Motor neuron (in vitro differentiated cells): ENCODE results near the gene BCAR3. TPM values are rescaled to one million over a fixed set of nuclear protein-coding genes. Genes with fewer than 3 reads are reported as not detected.

Experiments
- ATAC-seq, 8 experiments: fragments of 200-7000 bp; cut with Tn5 transposase; replicated peaks in 6 of 8; 2 replicates each; pipeline ENCODE4 v1.8.0; 2021; ENCODE audit warnings: mild to moderate bottlenecking in 8 of 8, moderate library complexity in 8 of 8
- H3K27ac ChIP-seq, 2 donors: fragments of 250-450 bp; sonication (Bioruptor Pico); 2 replicates each; pipeline ENCODE4 v1.9.0; 2021; ENCODE audit warnings: antibody characterized with exemption in 2 of 2, mild to moderate bottlenecking in 2 of 2, moderate library complexity in 1 of 2
- H3K4me1 ChIP-seq, 2 donors: fragments of 250-450 bp; sonication (Bioruptor Pico); replicated peaks in 1 of 2; 2 replicates each; pipeline ENCODE4 v1.6.1; 2021; ENCODE audit warnings: antibody characterized with exemption in 2 of 2, mild to moderate bottlenecking in 2 of 2, moderate library complexity in 1 of 2
- H3K4me3 ChIP-seq, 5 donors: fragments of 250-450 bp; sonication (Bioruptor Pico); 2 replicates each; pipeline ENCODE4 v1.9.0; 2021; ENCODE audit warnings: antibody characterized with exemption in 5 of 5, mild to moderate bottlenecking in 5 of 5, moderate library complexity in 4 of 5
- WGBS, 10 experiments: fragments of 450-650 bp; shearing (Covaris generic); methylation state at CpG; one replicate each; pipeline ENCODE4 v1.0.0; 2022; 5-methylcytosine and 5-hydroxymethylcytosine counted together
- in situ Hi-C, 9 experiments: fragments of 400-800 bp; cut with MboI; loops; one replicate each; pipeline ENCODE4 v1.15.0; 2021; ENCODE audit warnings: low sequenced_read_pairs in 9 of 9, low pct_unique_long_range_greater_than_20kb in 2 of 9; ENCODE audit not compliant: unreplicated experiment in 9 of 9
- total RNA-seq, 8 experiments: library from RNA; unstranded; fragments of 300-600 nt; gene quantifications; 2 replicates each; pipeline versions ENCODE4 v1.2.3 to v1.2.4, GENCODE V29; 2022

The BCAR3 gene
- total RNA-seq, 8 experiments from 2014 or later: 7.9 to 49.4 (median 20.3) TPM

- peaks cover 5 to 13% of the 10 kb centered on the region in 2 donors for H3K4me1 ChIP-seq
- H3K4me3 ChIP-seq: no peak overlapping the region
- peak in 3 of 8 experiments; percentile 43 to 72 (median 49) for ATAC-seq
- in situ Hi-C loops: loop anchor here in 1 of 9 experiments (25.0 kb wide), 2 partner anchors 115 to 265 kb away; no protein-coding TSS in a partner anchor
- 51 to 100% (median 93%) methylated on average over 1 to 15 of the region's 18 CpGs; no CpG with 5 or more reads in 3 of the 10 experiments for WGBS, 10 experiments
- H3K27ac ChIP-seq: no peak overlapping the region
Observed at GRCh38 chr1:93577536-93578432, 103.9 kb downstream of the BCAR3 start.

GRCh38 chr1:93576746-93577145, 104.9 kb downstream of the BCAR3 start:
- no peak for ATAC-seq
- in situ Hi-C loops: loop anchor here in 1 of 9 experiments (25.0 kb wide), 2 partner anchors 114 to 264 kb away; no protein-coding TSS in a partner anchor
- Histone ChIP-seq H3K27ac (no peak overlapping the region), H3K4me1 (peaks cover 5 to 13% of the 10 kb centered on the region in 2 donors), H3K4me3 (no peak overlapping the region)
- 60 to 100% (median 96%) methylated on average over 1 to 2 of the region's 2 CpGs; no CpG with 5 or more reads in 4 of the 10 experiments for WGBS, 10 experiments

- Histone ChIP-seq H3K27ac (peak overlapping the region in 1 of 2 donors; percentile 3), H3K4me1 (peaks cover 5 to 13% of the 10 kb centered on the region in 2 donors), H3K4me3 (no peak overlapping the region)
- in situ Hi-C loops: loop anchor here in 1 of 9 experiments (25.0 kb wide), 2 partner anchors 114 to 264 kb away; no protein-coding TSS in a partner anchor
- 33 to 80% (median 67%) methylated on average over 3 to 9 of the region's 9 CpGs; no CpG with 5 or more reads in 2 of the 10 experiments for WGBS, 10 experiments
- ATAC-seq: peak in 5 of 8 experiments; percentile 65 to 80 (median 70)
Observed at GRCh38 chr1:93576346-93576745, 105.3 kb downstream of the BCAR3 start.

- Histone ChIP-seq H3K4me3 (no peak overlapping the region), H3K27ac (peak overlapping the region in 1 of 2 donors; percentile 3), H3K4me1 (peaks cover 5 to 13% of the 10 kb centered on the region in 2 donors)
- in situ Hi-C loops: loop anchor here in 1 of 9 experiments (25.0 kb wide), 2 partner anchors 113 to 263 kb away; no protein-coding TSS in a partner anchor
- 60 to 87% (median 84%) methylated on average over 1 to 8 of the region's 10 CpGs; no CpG with 5 or more reads in 2 of the 10 experiments for WGBS, 10 experiments
- ATAC-seq: peak in 5 of 8 experiments; percentile 55 to 77 (median 64)
Observed at GRCh38 chr1:93575621-93576284, 105.9 kb downstream of the BCAR3 start.

GRCh38 chr1:93574991-93575390, 106.6 kb downstream of the BCAR3 start:
- 60 to 97% (median 89%) methylated on average over 1 to 6 of the region's 6 CpGs; no CpG with 5 or more reads in 3 of the 10 experiments for whole genome bisulfite sequencing, 10 experiments
- in situ Hi-C loops: loop anchor here in 1 of 9 experiments (25.0 kb wide), 2 partner anchors 113 to 263 kb away; no protein-coding TSS in a partner anchor
- no peak overlapping the region for H3K27ac ChIP-seq

GRCh38 chr1:93574511-93574910, 107.1 kb downstream of the BCAR3 start:
- no peak for ATAC-seq
- WGBS, 10 experiments: 86 to 100% (median 94%) methylated on average over 2 to 7 of the region's 7 CpGs; no CpG with 5 or more reads in 3 of the 10 experiments
- in situ Hi-C loops: no loop called here
- H3K4me3 ChIP-seq: no peak overlapping the region
- peaks cover 5 to 13% of the 10 kb centered on the region in 2 donors for H3K4me1 ChIP-seq
- H3K27ac ChIP-seq: no peak overlapping the region

More at GRCh38 chr1:93574991-93575390, 106.6 kb downstream of the BCAR3 start:
- peaks cover 5 to 13% of the 10 kb centered on the region in 2 donors for H3K4me1 ChIP-seq
- H3K4me3 ChIP-seq: no peak overlapping the region
- ATAC-seq: no peak

- Histone ChIP-seq H3K4me3 (no peak overlapping the region), H3K27ac (no peak overlapping the region), H3K4me1 (peaks cover 5 to 13% of the 10 kb centered on the region in 2 donors)
- WGBS, 10 experiments: 64 to 100% (median 86%) methylated on average over 1 of the region's 1 CpG; no CpG with 5 or more reads in 5 of the 10 experiments
- ATAC-seq: no peak
- in situ Hi-C loops: no loop called here
Observed at GRCh38 chr1:93573940-93574469, 107.6 kb downstream of the BCAR3 start.

GRCh38 chr1:93571623-93572310, 109.9 kb downstream of the BCAR3 start:
- 91 to 100% (median 99%) methylated on average over 2 to 12 of the region's 12 CpGs; no CpG with 5 or more reads in 4 of the 10 experiments for WGBS, 10 experiments
- H3K4me3 ChIP-seq: no peak overlapping the region
- ATAC-seq: no peak
- H3K27ac ChIP-seq: no peak overlapping the region
- in situ Hi-C loops: no loop called here
- peaks cover 5 to 13% of the 10 kb centered on the region in 2 donors for H3K4me1 ChIP-seq

GRCh38 chr1:93569489-93569888, 112.1 kb downstream of the BCAR3 start:
- Histone ChIP-seq H3K4me3 (no peak overlapping the region), H3K27ac (no peak overlapping the region), H3K4me1 (no peaks in the 10 kb centered on the region)
- no peak for ATAC-seq
- 83 to 100% (median 100%) methylated on average over 1 to 2 of the region's 2 CpGs; no CpG with 5 or more reads in 4 of the 10 experiments for WGBS, 10 experiments
- in situ Hi-C loops: no loop called here

GRCh38 chr1:93567255-93567918, 114.2 kb downstream of the BCAR3 start:
- Histone ChIP-seq H3K27ac (peak overlapping the region in 1 of 2 donors; percentile 22), H3K4me1 (no peaks in the 10 kb centered on the region), H3K4me3 (no peak overlapping the region)
- WGBS, 10 experiments: 20 to 88% (median 79%) methylated on average over 1 to 12 of the region's 15 CpGs
- ATAC-seq: peak in 7 of 8 experiments; percentile 87 to 98 (median 96)
- in situ Hi-C loops: no loop called here

- Histone ChIP-seq H3K4me3 (no peak overlapping the region), H3K27ac (no peak overlapping the region), H3K4me1 (no peaks in the 10 kb centered on the region)
- WGBS, 10 experiments: 91 to 100% (median 95%) methylated on average over 1 to 10 of the region's 10 CpGs; no CpG with 5 or more reads in 1 of the 10 experiments
- in situ Hi-C loops: no loop called here
- ATAC-seq: peak in 1 of 8 experiments; percentile 36
Observed at GRCh38 chr1:93566227-93566626, 115.4 kb downstream of the BCAR3 start.
